Measurements from ENCODE around the gene ZNF438.
"Not testable (repeated sequence)": the region's sequence is repeated elsewhere in the genome, so short reads cannot be mapped to it uniquely, and the experiment has no call there.

The ZNF438 gene

DNA sequence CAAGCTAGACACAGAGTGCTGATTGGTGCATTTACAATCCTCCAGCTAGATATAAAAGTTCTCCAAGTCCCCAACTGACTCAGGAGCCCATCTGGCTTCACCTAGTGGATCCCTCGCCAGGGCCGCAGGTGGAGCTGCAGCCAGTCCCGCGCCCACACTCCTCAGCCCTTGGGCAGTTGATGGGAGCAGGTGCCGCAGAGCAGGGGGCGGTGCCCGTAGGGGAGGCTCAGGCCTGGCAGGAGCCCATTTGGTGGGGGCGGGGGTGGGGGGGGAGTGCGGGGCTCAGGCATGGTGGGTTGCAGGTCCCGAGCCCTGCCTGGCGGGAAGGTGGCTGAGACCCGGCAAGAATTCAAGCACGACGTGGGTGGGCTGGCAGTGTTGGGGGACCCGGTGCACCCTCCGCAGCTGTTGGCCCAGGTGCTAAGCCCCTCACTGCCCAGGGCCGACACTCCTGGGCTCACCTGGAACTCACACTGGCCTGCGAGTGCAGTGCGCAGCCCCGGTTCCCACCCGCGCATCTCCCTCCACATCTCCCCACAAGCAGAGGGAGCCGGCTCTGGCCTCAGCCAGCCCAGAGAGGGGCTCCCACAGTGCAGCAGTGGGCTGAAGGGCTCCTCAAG, 101.7 kb downstream of the ZNF438 start:
- DNase-seq = no peak

DNA sequence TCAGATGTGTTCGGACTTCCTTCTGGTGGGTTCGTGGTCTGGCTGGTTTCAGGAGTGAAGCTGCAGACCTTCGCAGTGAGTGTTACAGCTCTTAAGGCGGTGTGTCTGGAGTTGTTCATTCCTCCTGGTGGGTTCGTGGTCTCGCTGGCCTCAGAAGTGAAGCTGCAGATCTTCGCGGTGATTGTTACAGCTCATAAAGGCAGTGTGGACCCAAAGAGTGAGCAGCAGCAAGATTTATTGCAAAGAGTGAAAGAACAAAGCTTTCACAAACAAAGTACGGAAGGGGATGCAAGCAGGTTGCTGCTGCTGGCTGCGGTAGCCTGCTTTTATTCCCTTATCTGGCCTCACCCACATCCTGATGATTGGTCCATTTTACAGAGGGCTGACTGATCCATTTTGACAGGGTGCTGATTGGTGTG, 102.3 kb downstream of the ZNF438 start:
- not testable (repeated sequence) for DNase-seq

DNA sequence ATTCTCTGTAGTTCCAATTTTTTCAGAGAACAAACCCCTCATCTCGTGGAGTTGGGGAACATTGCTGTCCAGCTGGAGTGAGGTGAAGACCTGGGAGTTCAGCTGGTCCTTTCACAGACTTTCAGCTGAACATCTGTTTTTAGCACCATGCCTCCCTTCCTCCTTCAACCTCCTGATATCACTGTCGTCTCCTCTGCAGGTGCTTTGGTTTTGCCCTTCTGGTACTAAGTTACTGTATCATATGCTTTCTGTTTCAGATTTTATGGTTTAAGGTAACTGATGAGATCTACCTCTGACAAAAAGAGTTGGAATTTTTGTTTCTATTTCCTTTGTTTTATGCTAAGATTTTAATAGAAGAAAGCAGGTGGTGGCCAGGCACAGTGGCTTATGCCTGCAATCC, 102.9 kb downstream of the ZNF438 start:
- DNase-seq = no peak

DNA sequence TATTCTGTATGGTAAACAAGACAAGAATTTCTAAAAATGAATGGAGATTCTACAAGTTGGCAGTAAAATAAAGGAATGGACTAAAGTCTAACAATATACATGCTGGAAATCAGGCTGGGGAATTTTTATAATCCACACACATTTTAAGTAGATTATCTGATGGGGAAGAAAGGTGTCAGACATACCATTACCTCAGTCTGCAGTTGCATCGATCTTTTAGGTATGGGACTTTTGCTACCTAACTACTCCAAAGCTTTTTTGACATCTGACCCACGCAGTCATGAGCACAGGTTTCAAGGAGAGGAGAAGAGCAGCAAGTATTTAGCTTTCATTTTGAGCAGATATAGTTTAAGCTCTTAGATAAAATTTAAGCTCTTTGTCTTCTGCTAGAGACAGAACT, 113.0 kb downstream of the ZNF438 start:
- no peak for DNase-seq

DNA sequence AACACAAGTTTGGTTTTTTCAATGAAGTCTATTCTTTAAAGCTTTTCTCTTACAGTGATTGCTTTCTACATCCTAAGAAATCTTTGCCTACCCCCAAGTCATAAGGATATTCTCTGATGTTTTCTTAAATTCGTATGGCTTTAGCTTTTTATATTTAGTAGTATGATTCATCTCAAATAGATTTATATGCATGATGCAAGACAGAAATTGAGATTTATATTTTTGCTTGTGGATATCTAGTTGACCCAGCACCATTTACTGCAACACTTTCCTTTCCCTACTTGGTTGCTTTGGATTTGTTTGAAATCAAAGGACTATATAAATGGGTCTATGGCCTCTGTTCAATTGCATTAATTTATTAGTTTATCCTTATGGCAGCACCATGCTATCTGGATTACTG, 113.9 kb downstream of the ZNF438 start:
- DNase-seq = no peak

DNA sequence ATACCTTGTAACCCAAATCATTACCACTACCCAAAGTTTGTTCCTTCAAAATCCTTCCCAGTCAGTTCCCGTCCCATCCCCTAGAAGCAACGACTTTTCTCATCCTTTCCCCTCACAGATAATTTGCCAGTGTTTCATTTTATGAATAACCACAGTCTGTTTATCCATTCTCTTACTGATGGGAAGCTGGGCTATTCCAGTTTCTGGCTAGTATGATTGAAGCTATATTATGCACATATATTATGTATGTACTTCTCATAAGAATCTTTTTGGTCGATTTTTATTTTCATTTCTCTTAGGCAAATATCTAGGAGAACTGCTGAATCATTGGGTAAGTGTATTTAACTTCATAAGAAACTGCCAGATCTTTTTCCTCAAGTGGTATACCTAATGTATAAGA, 114.6 kb downstream of the ZNF438 start:
- no peak for DNase-seq

DNA sequence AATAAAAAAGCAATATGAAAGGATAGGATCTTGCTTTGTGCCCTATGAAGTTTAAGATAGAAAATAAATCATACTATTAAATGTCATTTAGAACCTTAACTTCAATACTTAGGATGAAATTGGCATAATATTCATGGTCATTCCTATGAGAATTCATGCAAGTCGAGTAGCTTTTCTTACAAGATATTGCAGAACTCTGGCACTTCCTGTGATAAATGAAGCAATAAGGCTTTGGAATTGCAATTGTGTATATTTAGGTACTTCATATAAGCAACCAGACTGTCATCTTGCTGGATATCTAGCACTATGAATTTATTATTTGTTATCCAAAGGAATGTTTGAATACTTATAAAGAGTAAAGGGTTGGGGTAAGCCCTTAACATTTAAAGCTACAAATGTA, 116.5 kb downstream of the ZNF438 start:
- no peak for DNase-seq

DNA sequence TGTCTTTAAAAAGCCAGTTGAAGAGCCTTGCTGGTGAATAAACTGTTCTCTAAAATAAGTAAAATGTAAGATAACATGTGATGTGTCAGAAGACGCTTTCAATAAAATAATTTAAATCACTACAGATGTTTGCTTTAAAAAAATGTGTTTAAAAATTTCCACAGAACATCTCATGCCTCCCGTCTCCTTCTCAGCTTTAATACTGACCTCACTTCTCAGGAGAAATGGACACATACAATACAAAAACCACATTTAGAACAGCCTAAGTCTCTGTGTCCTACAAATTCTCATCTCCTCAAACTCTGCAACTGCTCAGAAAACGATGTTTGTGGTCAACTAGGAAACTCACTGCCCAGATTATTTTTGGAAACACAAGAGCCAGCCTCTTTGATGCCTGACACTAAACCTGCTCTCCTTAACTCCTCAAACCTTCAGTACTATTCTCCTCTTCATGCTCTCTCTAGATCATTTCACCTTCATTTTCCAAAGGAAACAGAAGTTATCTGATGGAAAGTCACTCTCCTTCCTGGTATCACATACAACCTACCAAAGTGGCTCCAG, 120.3 kb downstream of the ZNF438 start:
- no peak for DNase-seq

DNA sequence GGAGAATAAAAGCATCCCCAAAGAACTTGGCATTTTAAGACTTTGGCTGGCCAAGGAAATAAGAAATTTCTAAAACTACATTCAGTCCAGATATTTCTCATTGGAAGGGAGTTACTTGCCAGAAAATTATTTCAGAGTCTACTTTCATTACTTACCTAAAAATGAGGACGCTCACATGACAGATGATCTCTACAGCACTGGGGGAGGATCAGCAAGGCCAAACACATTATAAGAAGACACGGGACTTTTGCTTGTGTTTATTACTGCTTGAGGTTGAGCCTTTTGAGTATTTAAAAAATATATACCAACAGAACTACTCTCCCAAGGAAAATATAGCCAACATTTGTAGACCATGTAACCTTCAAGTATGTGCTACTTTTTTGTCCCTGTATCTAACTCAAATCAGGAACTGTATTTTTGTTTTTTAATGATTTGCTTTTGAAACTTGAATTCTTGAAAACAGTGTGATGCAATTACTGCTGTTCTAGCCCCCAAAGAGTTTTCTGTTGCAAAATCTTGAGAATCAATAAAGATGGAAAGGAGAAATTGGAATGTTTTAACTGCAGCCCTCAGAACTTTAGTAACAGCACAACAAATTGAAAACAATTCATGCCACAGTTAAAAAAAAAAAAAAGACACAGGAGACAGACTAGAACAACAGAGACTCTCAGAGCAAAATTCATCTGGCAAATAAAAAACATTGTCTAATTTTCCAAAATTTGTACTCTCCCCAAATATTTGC, 128.1 kb downstream of the ZNF438 start:
- no peak for DNase-seq

DNA sequence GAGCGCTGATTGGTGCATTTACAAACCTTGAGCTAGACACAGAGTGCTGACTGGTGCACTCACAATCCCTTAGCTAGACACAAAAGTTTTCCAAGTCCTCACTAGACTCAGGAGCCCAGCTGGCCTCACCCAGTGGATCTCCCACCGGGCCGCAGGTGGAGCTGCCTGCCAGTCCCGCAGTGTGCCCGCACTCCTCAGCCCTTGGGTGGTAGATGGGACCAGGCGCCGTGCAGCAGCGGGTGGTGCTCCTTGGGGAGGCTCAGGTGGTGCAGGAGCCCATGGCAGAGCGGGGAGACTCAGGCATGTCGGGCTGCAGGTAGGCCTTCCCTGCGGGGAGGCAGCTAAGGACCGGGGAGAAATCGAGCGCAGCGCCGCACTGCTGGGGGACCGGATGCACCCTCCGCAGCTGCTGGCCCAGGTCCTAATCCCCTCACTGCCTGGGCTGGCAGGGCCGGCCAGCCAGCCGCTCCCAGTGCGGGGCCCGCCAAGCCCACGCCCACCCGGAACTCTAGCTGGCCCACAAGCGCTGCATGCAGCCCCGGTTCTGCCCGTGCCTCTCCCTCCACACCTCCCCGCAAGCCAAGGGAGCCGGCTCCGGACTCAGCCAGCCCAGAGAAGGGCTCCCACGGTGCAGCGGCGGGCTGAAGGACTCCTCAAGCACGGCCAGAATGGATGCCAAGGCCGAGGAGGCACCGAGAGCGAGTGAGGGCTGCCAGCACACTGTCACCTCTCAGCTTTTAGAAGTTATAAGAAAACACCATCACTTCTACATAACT, 128.9 kb downstream of the ZNF438 start:
- DNase-seq = no peak

DNA sequence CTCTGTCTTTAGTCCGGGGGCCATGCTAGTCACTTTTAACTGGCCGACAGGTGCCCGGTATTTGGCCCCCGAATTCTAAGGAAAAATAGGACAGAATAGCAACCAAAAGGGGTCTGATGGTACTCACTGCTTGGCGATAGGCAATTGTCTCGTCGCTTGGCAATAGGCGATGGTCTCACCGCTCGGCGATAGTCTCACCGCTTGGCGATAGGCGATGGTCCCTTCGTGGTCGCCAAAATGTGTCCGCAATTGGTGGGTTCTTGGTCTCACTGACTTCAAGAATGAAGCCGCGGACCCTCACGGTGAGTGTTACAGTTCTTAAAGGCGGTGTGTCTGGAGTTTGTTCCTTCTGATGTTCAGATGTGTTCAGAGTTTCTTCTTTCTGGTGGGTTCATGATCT, 130.2 kb downstream of the ZNF438 start:
- not testable (repeated sequence) for DNase-seq

DNA sequence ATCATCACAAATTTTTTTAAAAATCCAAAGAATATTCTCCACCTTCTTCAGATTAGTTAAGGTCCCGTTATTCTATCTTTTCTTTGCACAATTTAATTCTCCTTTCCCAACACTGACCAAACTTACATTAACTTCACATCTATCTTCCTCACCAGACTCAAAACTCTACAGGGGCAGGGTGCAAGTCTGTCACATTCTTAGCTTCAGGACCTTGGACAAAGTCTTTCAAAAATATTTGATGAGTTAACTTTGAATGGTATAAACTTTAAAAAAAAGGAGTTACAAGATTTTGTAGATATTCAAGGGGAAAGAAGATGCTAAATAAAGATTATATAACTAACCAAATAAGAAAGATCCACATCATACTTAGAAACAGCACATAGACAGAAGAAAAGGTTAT, 132.7 kb downstream of the ZNF438 start:
- no peak for DNase-seq

DNA sequence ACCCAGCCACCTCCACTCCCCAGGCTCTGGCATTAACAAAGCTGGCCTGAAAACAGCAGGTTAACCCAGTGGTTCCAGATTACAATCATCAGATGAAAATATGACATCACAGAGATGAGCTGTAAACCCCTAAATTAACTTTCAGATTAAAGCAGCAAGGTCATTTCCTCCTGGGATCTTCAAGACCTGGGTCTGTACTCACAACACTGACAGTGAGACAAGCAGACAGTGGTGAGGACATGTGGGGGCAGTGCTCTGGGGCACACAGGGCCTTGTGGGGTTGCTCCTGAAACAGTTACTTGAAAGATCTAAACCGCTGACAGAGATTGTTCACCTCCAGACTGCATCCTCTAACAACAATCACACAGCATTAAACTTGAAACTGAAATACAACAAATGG, 134.1 kb downstream of the ZNF438 start:
- no peak for DNase-seq

DNA sequence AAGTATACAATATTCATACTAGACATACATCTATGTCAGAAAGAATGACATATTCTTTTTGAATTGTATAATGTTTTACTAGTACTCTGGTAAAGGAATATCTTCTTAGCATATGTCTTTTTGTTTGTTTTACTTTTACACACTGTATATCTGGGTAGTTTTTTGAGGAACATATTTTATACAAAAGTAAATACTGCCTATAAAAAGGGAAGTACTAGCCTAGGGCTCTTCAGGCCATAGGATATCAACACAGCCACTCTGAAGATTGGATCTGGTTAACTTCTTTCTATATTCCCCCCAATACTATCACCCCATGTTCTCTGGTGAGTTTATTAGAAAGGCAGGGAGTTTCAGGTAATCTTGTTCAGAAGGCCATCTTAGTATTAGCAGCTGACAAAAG, 134.6 kb downstream of the ZNF438 start:
- DNase-seq = no peak

DNA sequence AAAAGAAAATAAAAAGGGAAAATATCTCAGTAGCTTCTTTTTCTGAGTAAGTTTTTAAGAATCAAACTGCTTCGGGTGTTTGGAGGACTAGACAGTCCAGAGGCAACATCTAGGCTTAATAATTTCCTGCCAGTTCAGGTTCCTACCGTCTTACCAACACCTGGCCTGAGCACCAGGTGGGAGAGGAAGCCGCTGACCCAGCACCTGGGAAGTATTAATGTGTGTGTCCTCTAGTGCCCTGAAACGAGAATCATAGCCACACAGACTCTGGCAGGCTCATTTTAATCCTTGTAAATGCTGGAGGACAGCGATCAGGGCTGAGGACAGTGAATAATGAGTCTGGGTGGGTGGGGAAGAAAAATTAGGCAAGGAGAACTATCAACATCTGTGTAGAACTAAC, 137.4 kb downstream of the ZNF438 start:
- no peak for DNase-seq

DNA sequence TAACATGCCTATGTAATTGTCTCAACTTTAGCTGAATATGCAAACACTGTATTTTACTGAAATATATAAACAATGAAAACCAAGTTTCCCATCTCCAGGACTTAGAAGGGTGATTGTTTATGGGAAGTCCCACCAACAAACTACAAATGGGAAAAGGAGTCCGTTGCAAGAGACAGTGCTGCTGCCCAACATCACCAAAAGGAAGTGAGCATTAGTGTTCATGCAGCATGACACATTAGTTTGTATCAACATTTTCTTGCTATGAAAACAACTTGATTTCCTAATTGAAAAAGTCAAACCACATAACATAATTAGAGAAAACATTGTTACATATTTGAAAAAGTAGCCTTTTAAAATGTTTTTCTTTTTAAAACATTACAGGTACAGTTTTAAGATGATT, 138.5 kb downstream of the ZNF438 start:
- no peak for DNase-seq

DNA sequence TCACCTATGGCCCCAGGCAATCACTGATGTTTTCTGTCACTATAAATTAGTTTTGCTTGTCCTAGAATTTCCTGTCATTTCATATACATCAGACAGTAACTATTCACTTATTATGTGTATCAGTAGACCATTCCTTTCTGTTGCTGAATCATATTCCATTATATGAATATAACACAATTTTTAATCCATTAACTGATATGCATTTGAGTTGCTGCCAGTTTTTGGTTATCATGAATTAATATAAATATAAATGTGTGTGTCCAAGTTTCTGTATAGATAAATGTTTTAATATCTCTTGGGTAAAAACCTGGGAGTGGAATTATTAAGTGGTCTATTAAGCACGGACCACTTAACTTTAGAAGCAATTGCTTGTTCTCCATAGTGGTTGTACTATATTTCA, 143.8 kb downstream of the ZNF438 start:
- DNase-seq = no peak

DNA sequence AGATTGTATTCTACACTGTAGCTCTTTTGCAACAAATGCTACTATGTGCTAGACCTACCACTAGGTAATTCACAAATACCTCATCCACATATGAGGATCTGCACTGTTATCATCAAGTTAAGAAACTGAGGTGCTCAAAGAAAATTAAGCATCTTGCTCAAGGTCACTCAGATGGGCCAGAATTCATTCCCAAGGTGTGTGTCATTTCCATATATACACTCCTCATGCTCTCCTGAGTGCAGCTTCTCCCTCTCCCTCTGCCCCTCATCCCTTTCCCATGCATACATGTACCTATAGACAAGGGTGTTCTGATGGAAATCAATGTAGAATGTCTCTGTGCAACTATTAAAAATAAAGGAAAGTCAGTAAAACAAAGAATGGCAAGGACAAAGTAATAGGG, 146.2 kb downstream of the ZNF438 start:
- DNase-seq = no peak

DNA sequence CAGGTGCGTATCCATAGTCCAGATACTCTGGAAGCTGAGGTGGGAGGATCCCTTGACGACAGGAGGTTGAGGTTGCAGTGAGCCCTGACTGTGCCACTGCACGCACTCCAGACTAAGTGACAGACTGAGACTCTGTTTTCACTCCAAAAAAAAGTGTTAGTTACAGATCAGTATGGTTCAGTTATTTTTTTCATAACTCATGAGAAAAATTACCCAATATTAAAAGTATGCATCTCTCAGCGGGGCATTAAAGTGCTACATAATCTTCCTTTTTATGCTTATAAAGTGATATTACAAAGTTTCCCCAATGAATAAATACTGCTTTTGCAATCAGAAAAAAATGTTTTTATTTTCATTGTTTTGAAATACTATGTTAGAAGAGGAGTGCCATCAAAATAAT, 147.9 kb downstream of the ZNF438 start:
- no peak for DNase-seq

DNA sequence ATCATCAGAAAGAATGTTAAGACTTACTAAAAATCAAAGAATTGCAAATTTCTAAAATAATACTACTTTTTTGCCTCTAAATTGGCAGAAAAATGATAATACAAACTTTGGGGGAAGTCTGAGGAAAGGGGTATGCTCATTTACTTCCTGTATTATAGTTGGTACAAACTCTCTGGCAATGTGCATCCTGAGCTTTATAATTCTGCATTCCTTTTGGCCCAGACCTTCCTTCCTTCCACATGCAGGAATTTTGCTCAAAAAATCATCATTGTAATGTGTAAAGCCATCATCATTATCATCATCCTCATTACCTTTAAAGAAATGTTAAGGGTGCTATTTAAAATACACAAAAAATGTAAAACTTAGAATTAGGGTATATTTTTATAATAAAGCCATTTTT, 148.5 kb downstream of the ZNF438 start:
- DNase-seq = no peak

DNA sequence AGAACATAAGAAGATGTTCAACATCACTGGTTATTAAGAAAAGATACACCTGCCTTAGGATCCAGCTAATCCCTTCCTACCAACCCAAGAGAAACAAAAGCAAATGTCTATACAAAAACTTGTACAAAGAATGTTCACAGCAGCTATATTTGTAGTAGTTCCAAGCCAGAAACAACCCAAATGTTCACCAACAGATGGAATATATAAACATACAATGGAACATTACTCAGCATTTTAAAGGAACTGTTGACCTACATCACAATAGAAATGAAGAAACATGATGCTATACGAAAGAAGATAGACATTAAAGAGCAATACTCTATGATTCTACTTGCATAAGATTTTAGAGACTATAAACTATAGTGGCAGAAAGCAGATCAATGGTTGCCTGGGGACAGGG, 149.4 kb downstream of the ZNF438 start:
- DNase-seq = no peak

DNA sequence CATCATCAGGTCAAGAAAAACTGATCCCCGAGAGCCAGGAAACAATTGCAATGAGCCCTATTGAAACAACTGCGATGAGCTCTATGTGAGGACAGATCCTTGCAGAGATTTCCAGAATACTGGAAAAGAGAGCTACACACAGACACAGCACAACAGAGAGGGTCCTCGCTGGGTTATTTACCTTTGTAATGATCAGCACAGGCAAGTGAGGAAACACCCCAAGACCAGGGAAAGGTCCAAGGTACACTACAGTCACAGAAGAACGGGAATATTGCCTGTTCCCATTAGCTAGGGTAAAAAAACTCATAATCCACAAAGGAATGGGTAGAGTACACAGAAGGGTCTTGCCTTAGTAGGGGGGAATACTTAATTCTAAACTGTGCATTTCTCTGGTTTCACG, 152.7 kb downstream of the ZNF438 start:
- no peak for DNase-seq

DNA sequence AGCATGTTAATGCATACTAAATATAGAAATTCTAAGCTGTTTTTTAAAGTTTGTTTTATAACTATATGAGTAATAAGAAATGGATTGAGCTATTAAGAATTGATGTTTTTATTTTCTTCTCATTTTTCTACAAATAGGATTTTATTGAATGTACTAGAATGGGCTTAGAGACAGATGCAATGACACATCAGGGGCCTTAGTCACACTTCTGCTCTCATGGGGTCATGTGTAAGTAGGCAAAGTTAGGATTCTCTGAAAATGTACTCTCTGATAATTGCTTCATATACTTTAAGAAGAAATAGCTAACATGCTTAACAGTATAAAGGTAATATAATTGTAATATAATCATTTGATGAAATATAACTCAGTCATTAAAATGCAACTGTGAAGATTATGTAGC, 154.6 kb downstream of the ZNF438 start:
- no peak for DNase-seq

DNA sequence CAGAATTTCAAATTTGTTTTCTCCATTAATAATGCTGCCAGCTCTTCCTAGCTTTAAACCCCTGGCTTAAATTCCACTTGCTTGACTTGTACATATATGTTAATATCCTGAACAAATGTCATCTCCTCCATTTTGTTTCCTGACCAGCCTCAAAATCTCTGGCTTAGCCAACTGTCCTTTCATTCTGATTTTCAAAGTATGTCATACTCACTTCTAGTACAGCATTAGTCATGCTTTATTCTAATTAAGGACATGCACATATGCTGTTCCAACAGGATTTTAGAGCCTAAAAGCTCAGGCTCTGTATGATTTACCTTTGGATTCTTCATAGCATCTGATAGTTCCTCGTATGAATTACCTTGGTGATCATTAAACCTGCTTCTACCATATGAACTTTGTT, 158.3 kb downstream of the ZNF438 start:
- DNase-seq = no peak

All from left hindlimb (tissue), 1 donor.